ENCODE data around the gene RIMKLA. TPM values are rescaled to one million over a fixed set of nuclear protein-coding genes. Genes with fewer than 3 reads are reported as not detected.
A peak's percentile ranks its signal among the peaks of the same experiment; 100 is the strongest.

RIMKLA gene
- total and polyA plus RNA-seq, 7 donors: 0.12 to 1.2 (median 1.0) TPM

- no peak for ATAC-seq
Measured at GRCh38 chr1:42417166-42417565, 36.6 kb downstream of the RIMKLA start.

GRCh38 chr1:42418516-42418915, 37.9 kb downstream of the RIMKLA start:
- DNase-seq: no peak
- Histone ChIP-seq H3K27me3 (ENCODE audit: insufficient read depth in 3 of 3, low read length in 2 of 3) (no peaks in the 10 kb centered on the region), H3K4me1 (peaks cover 12% of the 10 kb centered on the region), H3K27ac (no peak overlapping the region), H3K9me3 (no peaks in the 10 kb centered on the region), H3K36me3 (ENCODE audit: insufficient read depth in 1 of 2, low read depth in 1 of 2) (no peaks in the 10 kb centered on the region), H3K4me3 (no peak overlapping the region)
- no peak for ATAC-seq
- no peak for TF ChIP-seq CTCF (IDR thresholded peaks at IDR 0.05)
- intact Hi-C loops (cut with DNase I): no loop called here
- WGBS, 3 donors: 94 to 100% (median 98%) methylated on average over 1 of the region's 1 CpG

More at GRCh38 chr1:42417166-42417565, 36.6 kb downstream of the RIMKLA start:
- no peak for TF ChIP-seq CTCF (IDR thresholded peaks at IDR 0.05)
- DNase-seq: no peak
- H3K36me3 ChIP-seq (ENCODE audit: insufficient read depth in 1 of 2, low read depth in 1 of 2): no peaks in the 10 kb centered on the region
- no peak overlapping the region for H3K4me3 ChIP-seq
- 30 to 44% (median 37%) methylated on average over 3 of the region's 3 CpGs for WGBS, 3 donors
- H3K9me3 ChIP-seq: no peaks in the 10 kb centered on the region
- H3K4me1 ChIP-seq: peaks cover 12% of the 10 kb centered on the region
- no peaks in the 10 kb centered on the region for H3K27me3 ChIP-seq (ENCODE audit: insufficient read depth in 3 of 3, low read length in 2 of 3)
- intact Hi-C loops (cut with DNase I): no loop called here
- no peak overlapping the region for H3K27ac ChIP-seq

- no peak overlapping the region for H3K27ac ChIP-seq
- DNase-seq: peak in 1 of 2 donors; percentile 22
- intact Hi-C loops (cut with DNase I): no loop called here
- H3K9me3 ChIP-seq: no peaks in the 10 kb centered on the region
- no peak overlapping the region for H3K4me3 ChIP-seq
- WGBS, 3 donors: 35 to 41% (median 40%) methylated on average over 5 of the region's 5 CpGs
- no peak for TF ChIP-seq CTCF (IDR thresholded peaks at IDR 0.05)
- ATAC-seq: no peak
- H3K36me3 ChIP-seq (ENCODE audit: insufficient read depth in 1 of 2, low read depth in 1 of 2): no peaks in the 10 kb centered on the region
- H3K27me3 ChIP-seq (ENCODE audit: insufficient read depth in 3 of 3, low read length in 2 of 3): no peaks in the 10 kb centered on the region
- H3K4me1 ChIP-seq: peaks cover 12% of the 10 kb centered on the region
Measured at GRCh38 chr1:42419126-42419821, 38.7 kb downstream of the RIMKLA start.

GRCh38 chr1:42420121-42420520, 39.5 kb downstream of the RIMKLA start:
- no peak overlapping the region for H3K4me3 ChIP-seq
- no peak overlapping the region for H3K27ac ChIP-seq
- no peak for DNase-seq
- no peaks in the 10 kb centered on the region for H3K9me3 ChIP-seq
- H3K27me3 ChIP-seq (ENCODE audit: insufficient read depth in 3 of 3, low read length in 2 of 3): no peaks in the 10 kb centered on the region
- 49 to 56% (median 51%) methylated on average over 7 of the region's 7 CpGs for WGBS, 3 donors
- intact Hi-C loops (cut with DNase I): no loop called here
- no peak for ATAC-seq
- no peaks in the 10 kb centered on the region for H3K36me3 ChIP-seq (ENCODE audit: insufficient read depth in 1 of 2, low read depth in 1 of 2)
- TF ChIP-seq CTCF (IDR thresholded peaks at IDR 0.05): no peak
- peaks cover 12% of the 10 kb centered on the region for H3K4me1 ChIP-seq

All from psoas muscle (tissue), 8 donors.